ENCODE measurements around the gene MKI67.
"Not testable (repeated sequence)": the region's sequence is repeated elsewhere in the genome, so short reads cannot be mapped to it uniquely, and the experiment has no call there.

MKI67 gene

DNA sequence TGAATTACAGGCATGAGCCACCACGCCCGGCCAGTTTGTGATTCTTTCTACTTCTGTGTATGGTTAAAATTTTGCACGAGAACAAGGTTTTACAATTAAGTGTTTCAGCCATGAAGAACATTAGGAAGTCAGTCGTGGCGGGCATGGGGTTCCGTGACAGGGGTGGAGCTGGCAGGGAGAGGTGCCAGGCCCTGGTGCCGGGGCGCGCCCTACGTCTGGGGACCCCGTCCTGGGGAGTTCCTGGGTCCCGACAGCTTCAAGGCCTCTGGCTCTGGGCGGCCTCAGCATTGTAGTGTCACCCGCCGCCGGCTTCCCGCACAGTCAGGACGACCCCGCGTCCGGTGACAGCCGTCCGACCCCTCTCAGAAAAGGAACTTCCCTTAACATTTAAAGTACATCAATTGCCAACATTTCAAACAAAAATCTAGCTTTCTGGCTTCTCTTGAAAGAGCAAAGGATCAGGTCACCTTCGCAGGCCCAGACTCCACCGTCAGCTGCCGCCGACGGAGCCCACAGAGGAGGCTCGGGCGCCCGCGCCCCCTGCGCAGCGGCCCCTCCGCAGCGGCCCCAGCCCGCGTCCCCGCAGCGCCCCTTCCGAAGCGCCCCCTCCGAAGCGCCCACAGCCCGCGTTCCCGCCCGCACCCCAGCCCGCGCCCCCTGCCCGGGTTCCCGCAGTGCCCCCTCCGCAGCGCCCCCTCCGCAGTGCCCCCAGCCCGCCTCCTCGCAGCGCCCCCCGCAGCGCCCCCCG is 23.2 kb upstream of the MKI67 start:
- no peak for DNase-seq

DNA sequence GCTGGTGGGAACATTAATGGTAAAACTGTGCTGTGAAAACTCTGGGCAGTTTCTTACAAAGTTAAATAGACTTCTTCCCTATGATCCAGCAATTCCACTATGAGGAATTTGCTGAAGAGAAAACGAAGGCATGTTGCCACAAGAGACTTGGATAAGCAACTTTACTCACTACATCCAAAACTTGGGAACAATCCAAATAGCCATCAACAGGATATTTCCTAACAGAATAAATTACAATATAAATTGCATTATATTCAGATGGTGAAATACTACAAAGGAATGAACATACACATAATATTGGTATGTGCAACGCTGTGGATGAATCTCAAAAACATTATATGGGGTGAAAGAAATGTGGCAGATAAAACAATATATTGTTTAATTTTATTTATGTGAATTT is 21.4 kb upstream of the MKI67 start:
- DNase-seq: no peak

DNA sequence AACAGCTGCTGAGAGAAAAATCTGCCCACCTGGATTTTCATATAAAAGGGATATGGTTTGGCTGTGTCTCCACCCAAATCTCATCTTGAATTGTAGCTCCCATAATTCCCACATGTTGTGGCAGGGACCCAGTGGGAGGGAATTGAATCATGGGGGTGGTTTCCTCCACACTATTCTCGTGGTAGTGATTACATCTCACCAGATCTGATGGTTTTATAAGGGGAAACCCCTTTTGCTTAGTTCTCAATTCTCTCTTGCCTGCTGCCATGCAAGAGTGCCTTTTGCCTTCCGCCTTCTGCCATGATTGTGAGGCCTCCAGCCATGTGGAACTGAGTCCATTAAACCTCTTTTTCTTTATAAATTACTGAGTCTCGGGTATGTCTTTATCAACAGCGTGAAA is 20.8 kb upstream of the MKI67 start:
- DNase-seq: no peak

DNA sequence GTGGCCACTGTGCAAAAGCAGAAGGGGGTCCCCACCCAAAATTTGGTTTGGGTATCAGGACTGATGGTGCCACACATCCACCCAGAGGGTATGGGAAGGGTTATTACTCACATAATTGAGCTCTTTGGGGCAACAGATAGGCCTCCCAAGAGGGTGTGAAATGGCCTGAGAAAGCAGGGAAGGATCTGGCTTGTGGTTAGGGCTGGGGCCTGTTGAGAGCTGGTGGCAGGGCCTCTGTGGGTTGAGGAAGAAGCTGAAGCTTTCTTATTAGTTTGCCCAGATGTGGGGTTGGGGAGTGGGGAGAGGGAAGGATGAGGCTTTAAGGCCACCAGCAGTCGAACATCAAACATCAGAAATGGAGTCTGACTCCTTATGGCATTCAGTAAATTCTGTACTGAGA is 18.3 kb upstream of the MKI67 start:
- DNase-seq: no peak

DNA sequence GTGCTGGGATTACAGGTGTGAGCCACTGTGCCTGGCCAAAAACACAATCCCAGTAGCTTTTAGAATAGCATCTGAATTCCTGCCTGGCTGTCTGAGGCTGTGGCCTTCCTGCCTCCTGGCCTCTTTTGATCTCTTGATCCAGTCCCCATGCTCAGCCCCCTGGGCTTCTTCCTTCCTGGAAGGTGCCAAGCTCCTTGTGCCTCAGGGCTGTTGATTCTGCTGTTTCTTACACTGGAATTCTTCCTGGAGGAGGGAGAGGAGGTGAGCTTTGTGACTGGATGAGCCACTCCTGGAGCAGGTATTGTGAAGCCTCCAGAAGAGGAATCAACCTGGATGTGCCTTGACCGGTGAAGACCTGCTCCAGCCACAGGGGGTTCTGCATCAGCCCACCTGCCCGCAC is 17.3 kb upstream of the MKI67 start:
- DNase-seq: no peak

DNA sequence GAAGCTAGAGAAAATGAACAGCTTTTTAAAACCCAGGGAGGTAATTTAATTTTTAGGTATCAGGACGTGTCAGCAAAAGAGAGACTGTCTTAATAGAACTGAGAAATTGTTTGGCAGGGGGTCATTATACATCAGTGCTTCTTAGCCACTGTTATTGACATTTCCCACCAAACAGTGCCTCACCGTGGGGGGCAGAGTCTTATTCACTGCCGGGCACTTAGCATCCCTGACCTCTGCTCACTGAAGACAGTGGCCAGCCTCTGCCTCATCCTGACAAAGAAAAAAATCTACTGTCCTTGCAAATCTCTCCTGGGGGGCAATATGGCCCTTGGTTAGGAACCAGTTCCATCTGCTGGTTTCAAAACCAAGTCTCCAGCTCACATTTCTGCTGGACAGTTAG is 14.2 kb upstream of the MKI67 start:
- no peak for DNase-seq

DNA sequence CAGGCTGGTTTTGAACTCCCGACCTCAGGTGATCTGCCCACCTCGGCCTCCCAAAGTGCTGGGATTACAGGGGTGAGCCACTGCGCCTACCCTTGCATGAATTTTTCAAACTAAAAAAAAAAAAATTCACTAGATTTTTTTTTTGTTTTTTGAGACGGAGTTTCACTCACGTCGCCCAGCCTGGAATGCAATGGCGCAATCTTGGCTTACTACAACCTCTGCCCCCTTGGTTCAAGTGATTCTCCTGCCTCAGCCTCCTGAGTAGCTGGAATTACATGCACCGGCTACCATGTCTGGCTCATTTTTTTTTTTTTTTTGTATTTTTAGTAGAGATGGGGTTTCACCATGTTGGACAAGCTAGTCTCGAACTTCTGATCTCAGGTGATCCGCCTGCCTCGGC is 12.2 kb upstream of the MKI67 start:
- DNase-seq: not testable (repeated sequence)

DNA sequence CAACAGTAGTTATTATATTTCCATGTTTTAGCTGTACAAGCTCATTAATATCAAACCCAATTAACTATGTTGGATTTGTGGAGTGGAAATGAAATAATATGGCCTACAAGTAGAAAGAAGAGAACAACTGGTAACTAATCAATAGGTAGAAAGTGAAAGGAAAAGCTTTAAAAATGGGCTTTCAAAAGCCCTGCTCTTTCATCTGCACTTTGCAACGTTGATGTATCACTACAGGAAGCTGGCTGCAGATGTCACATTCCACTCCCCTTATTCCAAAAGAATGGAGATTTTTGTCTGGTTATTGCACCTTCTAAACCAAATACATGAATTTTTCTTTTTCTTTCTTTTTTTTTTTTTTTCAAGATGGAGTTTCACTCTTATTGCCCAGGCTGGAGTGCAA is 11.7 kb upstream of the MKI67 start:
- no peak for DNase-seq

DNA sequence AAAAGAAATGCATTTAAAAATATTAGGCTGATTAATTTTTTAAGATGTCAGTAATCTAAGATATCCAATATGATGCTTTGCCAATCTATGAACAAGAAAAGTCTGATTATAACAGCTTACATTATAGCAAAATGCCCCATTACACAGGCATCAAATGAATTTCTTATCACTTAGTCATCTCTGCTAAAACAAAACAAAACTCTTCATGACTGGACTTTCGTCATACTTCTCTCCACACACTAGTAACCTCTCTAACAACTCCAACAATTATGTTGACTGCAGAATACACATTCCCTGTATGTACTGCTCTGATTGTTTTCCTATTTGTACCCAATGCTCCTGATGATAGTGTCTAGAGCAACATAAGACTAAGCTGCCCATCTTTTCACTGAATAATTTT is 3.8 kb upstream of the MKI67 start:
- DNase-seq: no peak

DNA sequence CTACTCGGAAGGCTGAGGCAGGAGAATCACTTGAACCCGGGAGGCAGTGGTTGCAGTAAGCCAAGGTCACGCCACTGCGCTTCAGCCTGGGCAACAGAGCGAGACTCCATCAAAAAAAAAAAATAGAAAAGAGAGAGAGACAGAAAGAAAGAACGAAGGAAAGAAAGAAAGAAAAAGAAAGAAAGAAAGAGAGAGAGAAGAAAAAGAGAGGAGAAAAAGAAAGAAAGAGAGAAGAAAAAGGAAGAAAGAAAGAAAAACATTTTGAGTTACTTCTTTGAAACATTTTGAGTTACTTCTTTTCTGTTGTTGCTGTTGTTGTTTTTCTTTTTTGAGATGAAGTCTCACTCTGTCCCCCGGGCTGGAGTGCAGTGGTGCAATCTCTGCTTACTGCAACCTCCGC is 2.4 kb upstream of the MKI67 start:
- no peak for DNase-seq

DNA sequence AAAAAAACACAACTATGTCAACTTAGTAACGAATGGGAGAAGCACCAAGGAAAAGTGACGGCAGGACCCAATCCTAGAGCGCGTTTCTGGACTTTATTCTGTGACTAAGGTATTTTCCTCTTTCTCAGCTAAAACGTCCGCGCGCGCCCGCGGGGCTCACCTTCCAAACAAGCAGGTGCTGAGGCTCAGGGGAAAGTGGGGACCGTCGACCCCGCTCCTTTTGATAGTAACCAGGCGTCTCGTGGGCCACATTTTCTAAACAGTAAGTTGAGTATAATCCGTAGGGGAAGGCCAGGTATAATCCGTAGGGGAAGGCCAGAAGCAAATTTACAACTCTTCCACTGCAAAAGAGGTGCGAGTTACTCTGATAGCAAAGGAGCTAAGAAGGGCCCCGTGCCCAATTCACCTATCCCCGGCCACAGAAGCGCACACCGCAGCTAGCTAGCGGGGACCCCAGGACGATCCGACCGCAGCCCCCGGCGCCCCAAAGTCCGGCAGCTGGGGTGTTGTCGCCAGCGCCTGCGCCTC is 743 bp downstream of the MKI67 start:
- peak; percentile 21 for DNase-seq

DNA sequence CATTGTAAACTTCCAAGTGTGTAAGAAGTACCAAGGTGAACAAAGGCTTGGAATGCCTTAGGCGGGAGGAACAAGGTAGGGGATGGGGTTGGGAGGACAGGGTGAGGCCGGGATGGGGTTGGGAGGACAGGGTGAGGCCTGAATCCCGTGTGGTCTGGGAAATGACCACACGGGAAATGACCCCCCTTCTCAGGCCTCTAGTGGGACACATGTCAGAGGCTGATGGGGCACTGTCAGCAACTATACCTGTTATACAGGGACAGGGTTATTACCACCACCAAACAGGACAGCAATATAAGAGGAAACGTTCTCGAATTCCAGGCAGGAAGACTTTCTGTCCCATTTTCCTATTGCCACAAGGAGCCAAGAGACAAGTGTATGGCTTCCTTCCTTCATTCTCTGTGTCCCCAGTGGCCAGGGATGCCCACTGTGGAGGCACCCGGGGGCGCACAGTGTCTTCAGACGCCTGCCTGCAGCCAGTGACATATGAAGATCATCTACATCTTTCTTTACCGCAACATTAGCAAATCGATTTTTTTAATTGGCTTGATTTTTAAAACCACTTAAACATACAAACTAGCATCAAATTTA is 1.3 kb downstream of the MKI67 start:
- peak; percentile 6 for DNase-seq

DNA sequence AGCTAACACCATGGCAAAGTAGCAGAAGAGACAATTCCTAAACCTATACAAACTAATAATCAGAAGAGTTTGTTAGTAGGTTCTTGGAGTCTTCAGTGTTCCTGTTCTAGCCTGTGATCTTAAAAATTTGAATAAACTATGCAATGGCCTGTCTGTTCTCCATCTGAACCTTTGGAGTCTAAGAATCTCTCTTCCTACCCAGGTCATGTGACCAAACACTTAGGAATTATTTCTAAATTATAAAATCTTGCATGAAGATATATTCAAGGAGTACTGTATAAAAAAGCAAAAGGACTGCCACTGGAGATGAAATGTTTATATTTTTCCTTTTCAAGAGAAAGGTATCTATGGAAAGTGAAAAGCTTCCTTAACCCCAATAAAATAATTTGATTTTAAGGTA is 2.4 kb downstream of the MKI67 start:
- DNase-seq: no peak

DNA sequence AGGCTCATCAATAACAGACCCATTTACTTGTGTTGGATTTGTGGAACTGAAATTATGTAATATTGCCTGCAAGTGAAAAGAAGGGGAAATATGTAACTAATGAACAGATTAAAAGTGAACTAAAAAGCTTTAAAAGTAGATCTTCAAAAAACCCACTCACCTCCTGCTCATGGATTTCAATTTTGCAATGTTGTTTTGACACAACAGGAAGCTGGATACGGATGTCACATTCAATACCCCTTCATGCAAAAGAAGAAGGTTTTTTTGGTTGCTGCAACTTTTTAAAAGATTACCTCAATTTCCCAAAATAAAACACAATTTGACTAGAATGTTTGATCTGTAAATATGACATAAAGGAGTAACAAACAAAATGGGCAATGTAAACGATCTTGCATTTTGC is 3.3 kb downstream of the MKI67 start:
- DNase-seq: no peak

DNA sequence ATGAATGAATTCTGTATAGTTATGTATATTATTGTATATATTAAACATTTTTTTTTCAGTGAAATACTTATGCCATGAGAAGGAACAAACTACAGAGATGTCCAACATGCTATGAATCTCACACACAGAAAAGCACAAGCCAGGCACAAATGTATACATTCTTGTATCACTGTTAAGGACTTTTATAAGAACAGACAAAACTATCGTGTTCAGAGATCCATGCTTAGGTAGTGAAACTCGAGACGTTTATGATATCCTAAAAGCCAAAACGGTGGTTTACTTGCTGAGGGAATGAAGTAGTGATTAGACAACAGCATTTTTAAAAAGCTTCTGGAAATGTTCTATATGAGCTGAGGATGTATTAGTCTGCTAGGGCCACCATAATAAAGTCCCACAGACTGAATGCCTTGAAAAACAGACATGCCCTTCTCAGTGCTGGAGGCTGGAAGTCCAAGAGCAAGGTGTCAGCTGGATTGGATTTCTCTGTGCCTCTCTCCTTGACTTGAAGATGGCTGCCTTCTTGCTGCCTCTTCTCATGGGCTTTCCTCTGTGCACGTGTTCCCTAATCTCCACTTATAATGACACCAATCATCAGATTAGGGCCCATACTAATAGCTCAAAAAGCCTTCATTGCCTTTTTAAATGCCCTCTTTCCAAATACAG is 4.3 kb downstream of the MKI67 start:
- DNase-seq: peak; percentile 68

DNA sequence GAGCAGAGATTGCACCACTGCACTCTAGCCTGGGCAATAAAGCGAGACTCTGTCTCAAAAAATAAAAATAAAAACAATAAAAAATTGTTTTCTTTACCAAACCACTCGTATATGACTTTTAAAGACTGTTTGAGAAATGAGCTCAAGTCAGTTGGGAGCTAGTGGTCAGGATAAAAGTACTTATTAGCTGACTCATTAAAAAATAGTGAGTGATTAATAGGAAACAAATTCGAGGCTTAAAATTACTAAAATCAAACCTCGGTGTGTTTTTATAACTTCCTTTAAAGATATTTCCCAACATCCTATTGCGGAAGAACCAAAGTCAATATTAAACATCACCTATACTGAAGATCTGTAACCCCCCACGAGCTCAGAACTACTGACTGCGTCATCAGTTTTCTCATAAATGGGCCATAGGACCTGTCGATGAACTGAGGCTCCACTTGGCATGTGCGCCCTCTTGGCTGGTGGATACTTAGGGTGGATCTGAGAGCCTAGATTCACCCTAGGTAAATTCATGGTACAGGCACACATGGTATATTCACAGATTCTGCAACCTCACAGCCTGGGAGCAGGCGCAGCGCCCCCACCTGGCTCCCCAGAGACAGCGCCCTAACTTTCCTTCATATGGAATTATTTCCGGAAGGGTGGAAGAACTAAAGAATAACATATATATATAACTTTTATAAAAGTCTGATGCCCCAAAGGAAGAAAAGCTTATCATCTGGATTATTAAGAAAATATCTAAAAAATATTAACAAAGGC is 9.2 kb downstream of the MKI67 start:
- DNase-seq: no peak

DNA sequence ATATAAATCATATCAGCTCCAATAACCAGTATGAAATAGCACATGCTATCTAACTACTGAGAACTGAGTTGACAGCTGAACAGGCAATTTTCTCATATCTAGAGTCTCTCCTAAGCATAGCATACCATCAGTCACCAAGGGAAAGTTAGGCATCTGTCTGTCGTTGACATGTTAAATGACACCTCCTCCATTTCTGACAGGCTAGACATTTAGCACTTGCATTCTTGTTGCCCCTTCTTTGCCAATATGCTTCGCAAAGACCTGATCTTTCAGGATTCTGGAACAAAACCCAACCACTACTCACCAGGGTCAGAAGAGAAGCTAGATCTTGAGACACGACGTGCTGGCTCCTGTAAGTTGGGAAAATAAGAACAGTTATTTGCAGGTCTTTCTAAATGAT is 10.0 kb downstream of the MKI67 start:
- no peak for DNase-seq

DNA sequence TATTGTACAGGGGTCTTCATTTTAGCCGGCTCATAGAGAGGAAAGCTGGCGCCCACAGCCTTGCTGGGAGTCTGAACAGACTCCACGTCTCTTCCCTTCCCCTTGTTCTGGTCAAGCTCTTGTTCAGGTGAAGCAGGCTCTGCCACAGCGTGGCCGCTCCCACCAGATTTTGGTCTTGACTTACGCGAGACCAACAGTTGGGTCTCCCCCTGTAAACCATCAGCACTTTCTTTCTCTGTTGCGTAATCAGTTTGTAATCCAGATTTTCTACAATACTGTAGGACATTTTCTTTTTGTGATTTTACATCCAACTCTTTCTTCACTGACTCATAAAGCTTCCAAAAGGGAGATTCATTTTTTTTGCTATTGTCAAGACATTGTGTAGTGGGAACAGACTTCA is 10.9 kb downstream of the MKI67 start:
- no peak for DNase-seq

DNA sequence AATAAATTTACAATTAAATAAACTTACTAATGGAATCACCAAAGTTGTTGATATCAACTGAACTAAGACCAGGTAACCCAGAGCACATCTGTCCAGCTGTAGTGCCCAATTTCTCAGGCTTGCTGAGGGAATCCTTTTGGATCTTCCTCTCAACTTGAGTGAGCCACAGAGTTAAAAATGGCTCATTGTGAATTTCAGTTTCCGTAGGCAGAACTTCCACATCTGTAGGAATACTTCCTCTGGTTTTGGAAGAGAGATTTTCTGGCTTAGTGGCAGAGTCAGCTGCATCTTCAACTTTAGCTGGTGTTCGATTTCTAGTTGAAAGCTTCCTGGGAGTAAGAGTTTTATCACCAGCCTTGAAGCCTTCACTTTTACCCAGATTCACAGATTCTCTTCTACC is 11.3 kb downstream of the MKI67 start:
- no peak for DNase-seq

DNA sequence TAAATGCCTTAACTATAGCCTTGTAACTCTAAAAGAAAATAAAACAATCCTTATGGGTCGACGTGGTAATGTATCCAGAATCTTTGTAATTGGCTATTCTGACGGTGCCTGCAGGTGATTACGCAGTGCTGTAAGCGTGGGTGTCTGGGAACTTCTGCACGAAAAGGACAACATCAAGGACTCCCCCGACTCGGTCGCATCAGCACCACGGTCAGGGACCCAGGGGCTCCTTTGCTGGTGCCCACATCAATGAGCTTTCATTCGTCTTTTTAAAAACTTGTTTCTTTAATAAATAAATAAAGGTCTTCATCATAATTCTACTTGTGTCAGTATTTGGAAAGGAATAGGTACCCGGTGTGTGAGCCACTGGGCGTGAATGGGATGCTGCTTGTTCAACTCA is 13.2 kb downstream of the MKI67 start:
- DNase-seq: no peak

DNA sequence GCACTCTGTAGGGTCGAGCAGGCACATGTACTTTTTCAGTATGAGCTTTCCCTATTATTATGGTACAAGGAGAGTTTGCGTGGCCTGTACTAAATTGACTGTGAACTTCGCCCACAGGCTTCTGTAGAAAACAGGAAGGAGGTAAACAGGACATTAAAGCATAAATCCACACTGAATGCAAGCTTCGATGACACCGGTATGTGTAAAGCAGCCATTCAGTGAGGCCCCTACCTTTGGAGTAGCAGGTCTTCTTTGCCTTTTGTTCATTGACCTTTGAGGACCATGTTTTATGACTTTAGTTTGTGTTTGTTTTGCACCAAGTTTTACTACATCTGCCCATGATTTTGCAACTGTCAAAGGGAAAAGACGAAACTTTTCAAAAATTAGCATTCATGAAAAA is 14.5 kb downstream of the MKI67 start:
- DNase-seq: no peak

DNA sequence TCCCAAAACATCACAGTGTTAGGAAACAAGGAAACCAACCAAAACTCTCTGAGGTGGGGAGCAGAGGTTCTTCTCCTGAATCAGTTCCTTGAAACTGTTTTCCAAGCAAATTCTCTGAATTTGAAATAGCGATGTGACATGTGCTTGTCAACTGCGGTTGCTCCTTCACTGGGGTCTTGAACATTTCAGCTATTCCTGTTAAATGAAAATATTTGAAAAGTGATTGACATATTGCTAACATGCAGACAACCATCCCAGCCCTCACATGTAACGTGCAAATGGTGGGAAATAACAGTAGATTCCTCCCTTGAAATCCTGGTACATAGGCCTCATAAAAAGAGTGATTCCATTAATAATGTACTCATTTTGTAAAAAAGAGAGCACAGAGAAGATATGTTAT is 15.9 kb downstream of the MKI67 start:
- no peak for DNase-seq

DNA sequence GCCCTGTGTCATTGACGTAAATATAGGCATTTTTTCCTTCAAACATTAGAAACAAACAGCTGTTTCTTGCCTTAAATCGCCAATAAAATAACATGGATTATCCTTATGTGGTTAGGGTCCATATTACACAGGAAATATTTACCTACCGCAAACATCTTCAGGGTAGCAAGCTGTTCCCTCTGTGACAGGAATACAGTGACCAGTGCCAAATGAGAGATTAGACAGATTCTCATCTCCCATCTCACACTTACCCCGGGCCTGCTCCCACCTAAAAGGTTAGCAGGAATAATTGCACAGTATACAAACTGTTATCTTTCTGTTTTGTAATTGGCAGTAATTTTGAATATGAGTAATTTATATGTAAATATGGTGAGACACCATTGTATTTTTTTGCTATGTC is 16.5 kb downstream of the MKI67 start:
- no peak for DNase-seq

DNA sequence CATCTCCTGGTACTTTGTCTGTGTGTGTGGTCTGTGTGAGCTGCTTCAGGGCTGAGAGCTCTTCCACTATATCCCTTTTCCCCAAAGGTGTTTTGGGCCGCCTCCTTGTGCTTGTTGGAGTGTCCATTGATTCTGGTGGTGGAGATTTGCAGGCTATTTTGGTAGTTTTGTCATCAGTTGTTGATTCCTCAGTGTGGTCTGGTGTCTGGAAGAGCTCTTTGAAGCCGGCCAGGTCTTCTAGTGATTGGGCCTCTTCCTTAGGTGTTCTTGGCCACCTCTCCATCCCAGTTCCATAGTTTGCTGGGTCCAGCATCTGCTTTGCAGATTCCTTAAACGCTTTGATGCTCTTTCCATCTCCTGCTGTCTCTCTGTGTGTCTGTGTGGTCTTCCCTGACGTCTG is 20.8 kb downstream of the MKI67 start:
- no peak for DNase-seq
